ENCODE data around the gene SLCO3A1. TPM values are rescaled to one million over a fixed set of nuclear protein-coding genes. Genes with fewer than 3 reads are reported as not detected.

Gene SLCO3A1
- total and polyA plus RNA-seq, 2 of the 8 experiments (the other 6 are each of a cell fraction or from before 2014, with no cell fraction given), result 15.1 to 20.4 TPM

- TF ChIP-seq NANOG (IDR thresholded peaks at IDR 0.05; ENCODE audit: insufficient read depth, low read depth, low read length, poor library complexity, severe bottlenecking), result no peak
- no peak for TF ChIP-seq CTBP2 (IDR thresholded peaks at IDR 0.05; ENCODE audit: borderline replicate concordance, insufficient read depth, insufficient read length, low read length)
- TF ChIP-seq JUN (IDR thresholded peaks at IDR 0.05; ENCODE audit: low read depth, low read length), result no peak
- no peak for TF ChIP-seq TCF12 (IDR thresholded peaks at IDR 0.05; ENCODE audit: low read depth, low read length)
- no peak for TF ChIP-seq KDM4A (IDR thresholded peaks at IDR 0.05; ENCODE audit: low read depth, low read length, severe bottlenecking)
- no peak for TF ChIP-seq YY1 (IDR thresholded peaks at IDR 0.05; ENCODE audit: low read depth, low read length)
- no peak for TF ChIP-seq CBX8 (IDR thresholded peaks at IDR 0.05; ENCODE audit: borderline replicate concordance, low read depth, low read length)
Observed at GRCh38 chr15:91861223-91861622, 7.7 kb downstream of the SLCO3A1 start (continued).
